Measurements from ENCODE around the gene PROM1. TPM values are rescaled to one million over a fixed set of nuclear protein-coding genes. Genes with fewer than 3 reads are reported as not detected.

PROM1 gene
- total and polyA plus RNA-seq, 2 experiments from 2014 or later, result 36.6 to 66.6 TPM

DNA sequence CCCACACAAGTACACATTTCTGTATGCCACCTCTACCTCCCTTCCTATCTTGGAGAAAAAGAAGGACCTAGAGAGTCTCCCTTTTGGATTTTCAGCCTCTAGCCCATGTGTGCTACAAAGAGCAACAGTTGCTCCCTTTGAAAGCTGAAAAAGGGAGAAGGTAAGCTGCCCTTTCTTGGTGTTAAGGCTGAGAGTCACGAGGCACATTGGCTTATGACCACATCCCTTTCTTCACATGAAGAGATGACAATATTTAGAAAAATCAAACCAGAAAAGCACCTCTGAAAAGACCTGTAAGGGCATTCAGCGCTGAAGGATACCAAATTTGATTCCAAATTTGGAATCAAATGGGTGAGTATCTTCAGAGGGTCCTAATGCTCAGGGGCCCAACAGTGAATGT lies 138.9 kb downstream of the PROM1 start:
- no peaks in the 10 kb centered on the region for H3K36me3 Mint-ChIP-seq (ENCODE audit: low read depth)
- Histone ChIP-seq H3K27ac (ENCODE audit: low read depth) (no peak overlapping the region), H3K36me3 (ENCODE audit: insufficient read depth) (no peaks in the 10 kb centered on the region), H3K9me2 (ENCODE audit: insufficient read depth) (peaks cover 11% of the 10 kb centered on the region), H3F3A (replicated peaks; ENCODE audit: low read depth) (no peaks in the 10 kb centered on the region), H4K20me1 (replicated peaks; ENCODE audit: insufficient read depth) (no peaks in the 10 kb centered on the region), H3K4me1 (ENCODE audit: insufficient read depth) (no peaks in the 10 kb centered on the region), H3K79me2 (replicated peaks; ENCODE audit: insufficient read depth) (no peaks in the 10 kb centered on the region), H3K4me3 (no peak overlapping the region), H3K4me2 (no peak overlapping the region), H3K27me3 (ENCODE audit: insufficient read depth) (no peaks in the 10 kb centered on the region), H2AFZ (no peak overlapping the region)
- DNase-seq (ENCODE audit: low spot score) (no peak), ATAC-seq (no peak)
- H3K27me3 Mint-ChIP-seq (ENCODE audit: insufficient read depth, low read depth, poor library complexity), result peaks cover 7% of the 10 kb centered on the region
- no peaks in the 10 kb centered on the region for H3K4me1 Mint-ChIP-seq
- TF ChIP-seq REST (IDR thresholded peaks at IDR 0.05; ENCODE audit: unreplicated experiment), result no peak
- TF ChIP-seq CTCF (conservative IDR thresholded peaks at IDR 0.05; ENCODE audit: low read depth in 2 of 2), result no peak
- TF ChIP-seq, protein P1, sequence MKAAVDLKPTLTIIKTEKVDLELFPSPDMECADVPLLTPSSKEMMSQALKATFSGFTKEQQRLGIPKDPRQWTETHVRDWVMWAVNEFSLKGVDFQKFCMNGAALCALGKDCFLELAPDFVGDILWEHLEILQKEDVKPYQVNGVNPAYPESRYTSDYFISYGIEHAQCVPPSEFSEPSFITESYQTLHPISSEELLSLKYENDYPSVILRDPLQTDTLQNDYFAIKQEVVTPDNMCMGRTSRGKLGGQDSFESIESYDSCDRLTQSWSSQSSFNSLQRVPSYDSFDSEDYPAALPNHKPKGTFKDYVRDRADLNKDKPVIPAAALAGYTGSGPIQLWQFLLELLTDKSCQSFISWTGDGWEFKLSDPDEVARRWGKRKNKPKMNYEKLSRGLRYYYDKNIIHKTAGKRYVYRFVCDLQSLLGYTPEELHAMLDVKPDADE (IDR thresholded peaks at IDR 0.05), result no peak
- no peak for TF ChIP-seq POLR2AphosphoS5 (IDR thresholded peaks at IDR 0.05; ENCODE audit: low read depth)
- no peak for TF ChIP-seq EZH2phosphoT487 (IDR thresholded peaks at IDR 0.05; ENCODE audit: unreplicated experiment)
- TF ChIP-seq, protein P2, sequence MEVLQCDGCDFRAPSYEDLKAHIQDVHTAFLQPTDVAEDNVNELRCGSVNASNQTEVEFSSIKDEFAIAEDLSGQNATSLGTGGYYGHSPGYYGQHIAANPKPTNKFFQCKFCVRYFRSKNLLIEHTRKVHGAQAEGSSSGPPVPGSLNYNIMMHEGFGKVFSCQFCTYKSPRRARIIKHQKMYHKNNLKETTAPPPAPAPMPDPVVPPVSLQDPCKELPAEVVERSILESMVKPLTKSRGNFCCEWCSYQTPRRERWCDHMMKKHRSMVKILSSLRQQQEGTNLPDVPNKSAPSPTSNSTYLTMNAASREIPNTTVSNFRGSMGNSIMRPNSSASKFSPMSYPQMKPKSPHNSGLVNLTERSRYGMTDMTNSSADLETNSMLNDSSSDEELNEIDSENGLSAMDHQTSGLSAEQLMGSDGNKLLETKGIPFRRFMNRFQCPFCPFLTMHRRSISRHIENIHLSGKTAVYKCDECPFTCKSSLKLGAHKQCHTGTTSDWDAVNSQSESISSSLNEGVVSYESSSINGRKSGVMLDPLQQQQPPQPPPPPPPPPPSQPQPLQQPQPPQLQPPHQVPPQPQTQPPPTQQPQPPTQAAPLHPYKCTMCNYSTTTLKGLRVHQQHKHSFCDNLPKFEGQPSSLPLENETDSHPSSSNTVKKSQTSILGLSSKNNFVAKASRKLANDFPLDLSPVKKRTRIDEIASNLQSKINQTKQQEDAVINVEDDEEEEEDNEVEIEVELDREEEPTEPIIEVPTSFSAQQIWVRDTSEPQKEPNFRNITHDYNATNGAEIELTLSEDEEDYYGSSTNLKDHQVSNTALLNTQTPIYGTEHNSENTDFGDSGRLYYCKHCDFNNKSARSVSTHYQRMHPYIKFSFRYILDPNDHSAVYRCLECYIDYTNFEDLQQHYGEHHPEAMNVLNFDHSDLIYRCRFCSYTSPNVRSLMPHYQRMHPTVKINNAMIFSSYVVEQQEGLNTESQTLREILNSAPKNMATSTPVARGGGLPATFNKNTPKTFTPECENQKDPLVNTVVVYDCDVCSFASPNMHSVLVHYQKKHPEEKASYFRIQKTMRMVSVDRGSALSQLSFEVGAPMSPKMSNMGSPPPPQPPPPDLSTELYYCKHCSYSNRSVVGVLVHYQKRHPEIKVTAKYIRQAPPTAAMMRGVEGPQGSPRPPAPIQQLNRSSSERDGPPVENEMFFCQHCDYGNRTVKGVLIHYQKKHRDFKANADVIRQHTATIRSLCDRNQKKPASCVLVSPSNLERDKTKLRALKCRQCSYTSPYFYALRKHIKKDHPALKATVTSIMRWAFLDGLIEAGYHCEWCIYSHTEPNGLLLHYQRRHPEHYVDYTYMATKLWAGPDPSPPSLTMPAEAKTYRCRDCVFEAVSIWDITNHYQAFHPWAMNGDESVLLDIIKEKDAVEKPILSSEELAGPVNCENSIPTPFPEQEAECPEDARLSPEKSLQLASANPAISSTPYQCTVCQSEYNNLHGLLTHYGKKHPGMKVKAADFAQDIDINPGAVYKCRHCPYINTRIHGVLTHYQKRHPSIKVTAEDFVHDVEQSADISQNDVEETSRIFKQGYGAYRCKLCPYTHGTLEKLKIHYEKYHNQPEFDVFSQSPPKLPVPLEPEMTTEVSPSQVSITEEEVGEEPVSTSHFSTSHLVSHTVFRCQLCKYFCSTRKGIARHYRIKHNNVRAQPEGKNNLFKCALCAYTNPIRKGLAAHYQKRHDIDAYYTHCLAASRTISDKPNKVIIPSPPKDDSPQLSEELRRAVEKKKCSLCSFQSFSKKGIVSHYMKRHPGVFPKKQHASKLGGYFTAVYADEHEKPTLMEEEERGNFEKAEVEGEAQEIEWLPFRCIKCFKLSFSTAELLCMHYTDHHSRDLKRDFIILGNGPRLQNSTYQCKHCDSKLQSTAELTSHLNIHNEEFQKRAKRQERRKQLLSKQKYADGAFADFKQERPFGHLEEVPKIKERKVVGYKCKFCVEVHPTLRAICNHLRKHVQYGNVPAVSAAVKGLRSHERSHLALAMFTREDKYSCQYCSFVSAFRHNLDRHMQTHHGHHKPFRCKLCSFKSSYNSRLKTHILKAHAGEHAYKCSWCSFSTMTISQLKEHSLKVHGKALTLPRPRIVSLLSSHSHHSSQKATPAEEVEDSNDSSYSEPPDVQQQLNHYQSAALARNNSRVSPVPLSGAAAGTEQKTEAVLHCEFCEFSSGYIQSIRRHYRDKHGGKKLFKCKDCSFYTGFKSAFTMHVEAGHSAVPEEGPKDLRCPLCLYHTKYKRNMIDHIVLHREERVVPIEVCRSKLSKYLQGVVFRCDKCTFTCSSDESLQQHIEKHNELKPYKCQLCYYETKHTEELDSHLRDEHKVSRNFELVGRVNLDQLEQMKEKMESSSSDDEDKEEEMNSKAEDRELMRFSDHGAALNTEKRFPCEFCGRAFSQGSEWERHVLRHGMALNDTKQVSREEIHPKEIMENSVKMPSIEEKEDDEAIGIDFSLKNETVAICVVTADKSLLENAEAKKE (CRISPR knock-in tag; IDR thresholded peaks at IDR 0.05), result no peak
- TF ChIP-seq CREB1 (CRISPR knock-in tag; IDR thresholded peaks at IDR 0.05; ENCODE audit: low read depth), result no peak
- TF ChIP-seq ZNF114 (CRISPR knock-in tag; IDR thresholded peaks at IDR 0.05), result no peak
- TF ChIP-seq ZNF331 (CRISPR knock-in tag; IDR thresholded peaks at IDR 0.05; ENCODE audit: low read depth), result no peak
- TF ChIP-seq JUNB (IDR thresholded peaks at IDR 0.05; ENCODE audit: unreplicated experiment), result no peak
- TF ChIP-seq STAT1 (IDR thresholded peaks at IDR 0.05; ENCODE audit: unreplicated experiment), result no peak
- TF ChIP-seq EZH2 (IDR thresholded peaks at IDR 0.05; ENCODE audit: low read depth, unreplicated experiment), result no peak
- no peak for TF ChIP-seq NANOG (IDR thresholded peaks at IDR 0.05; ENCODE audit: borderline replicate concordance)
- no peak overlapping the region for H3K27ac Mint-ChIP-seq
- H3K4me3 Mint-ChIP-seq, result no peak overlapping the region
- H3K9me3 Mint-ChIP-seq, result no peaks in the 10 kb centered on the region
